HepG2 (cell line): ENCODE measurements around the gene BSG. TPM values are rescaled to one million over a fixed set of nuclear protein-coding genes. Genes with fewer than 3 reads are reported as not detected.

Experiments used
- CEBPG ChIP-seq: IDR thresholded peaks from 2 replicates; pipeline ENCODE4 v1.6.1; 2016
- EED ChIP-seq: sonication (generic); formaldehyde crosslinking; IDR thresholded peaks from 2 replicates; pipeline ENCODE4 v1.5.0; 2020; ENCODE audit warnings: mild to moderate bottlenecking, missing genetic modification reagents
- GATAD2A ChIP-seq: IDR thresholded peaks from 2 replicates; pipeline ENCODE4 v1.6.1; 2016
- JARID2 ChIP-seq: sonication (generic); formaldehyde crosslinking; IDR thresholded peaks from 2 replicates; pipeline ENCODE4 v1.8.1; 2023; ENCODE audit warnings: missing genetic modification reagents, inconsistent platforms; ENCODE audit not compliant: insufficient replicate concordance
- KLF11 ChIP-seq: IDR thresholded peaks from 2 replicates; pipeline ENCODE4 v1.6.1; 2016; ENCODE audit warnings: missing compliant biosample characterization
- MED13 ChIP-seq: sonication (generic); formaldehyde crosslinking; IDR thresholded peaks from 2 replicates; pipeline ENCODE4 v1.5.0; 2020; ENCODE audit warnings: missing genetic modification reagents
- NCOR1 ChIP-seq: fragments of 200-600 bp; sonication (generic); IDR thresholded peaks from 2 replicates; pipeline ENCODE4 v1.7.0; 2017; ENCODE audit warnings: antibody characterized with exemption, low read length, borderline replicate concordance
- NR2F6 ChIP-seq, 2 experiments: IDR thresholded peaks; 2 replicates each; pipeline ENCODE4 v1.6.1; 2016; ENCODE audit warnings: antibody characterized with exemption in 1 of 2, mild to moderate bottlenecking in 1 of 2
- PATZ1 ChIP-seq: sonication (generic); formaldehyde crosslinking; IDR thresholded peaks from 2 replicates; pipeline ENCODE4 v1.4.0; 2020; ENCODE audit warnings: missing genetic modification reagents
- PAXIP1 ChIP-seq: sonication (generic); formaldehyde crosslinking; conservative IDR thresholded peaks from 2 replicates; pipeline ENCODE4 v1.4.0; 2020; ENCODE audit warnings: mild to moderate bottlenecking, missing genetic modification reagents, moderate library complexity
- SNRNP70 ChIP-seq: fragments of 200-400 bp; formaldehyde crosslinking; IDR thresholded peaks from 2 replicates; pipeline ENCODE4 v1.6.1; 2017; ENCODE audit warnings: mild to moderate bottlenecking, low read depth, low read length, moderate library complexity
- SOX13 ChIP-seq, 3 experiments: fragments of 450-650 bp in 1 of 3; sonication (generic) in 1 of 3; formaldehyde crosslinking in 1 of 3; IDR thresholded peaks in 2 of 3; conservative IDR thresholded peaks in 1 of 3; 2 replicates each; pipeline versions ENCODE4 v1.5.0 to v1.6.1; 2016 to 2020; ENCODE audit warnings: antibody characterized with exemption in 1 of 3, mild to moderate bottlenecking in 1 of 3, missing compliant biosample characterization in 1 of 3, missing genetic modification reagents in 1 of 3, moderate library complexity in 1 of 3
- TAF15 ChIP-seq: fragments of 200-400 bp; formaldehyde crosslinking; IDR thresholded peaks from one replicate; pipeline ENCODE4 v1.6.1; 2018; ENCODE audit warnings: mild to moderate bottlenecking, low read depth, low read length; ENCODE audit not compliant: poor library complexity, severe bottlenecking
- U2AF2 ChIP-seq: fragments of 200-400 bp; formaldehyde crosslinking; IDR thresholded peaks from 2 replicates; pipeline ENCODE4 v1.6.1; 2017; ENCODE audit warnings: low read depth, mild to moderate bottlenecking, low read length
- ZFP37 ChIP-seq: sonication (generic); formaldehyde crosslinking; IDR thresholded peaks from 2 replicates; pipeline ENCODE4 v1.4.0; 2020; ENCODE audit warnings: missing genetic modification reagents, borderline replicate concordance
- ZNF232 ChIP-seq: sonication (generic); formaldehyde crosslinking; IDR thresholded peaks from 2 replicates; pipeline ENCODE4 v1.4.0; 2020; ENCODE audit warnings: missing genetic modification reagents, borderline replicate concordance
- ZNF256 ChIP-seq: sonication (generic); formaldehyde crosslinking; conservative IDR thresholded peaks from 2 replicates; pipeline ENCODE4 v1.4.0; 2020; ENCODE audit warnings: missing genetic modification reagents
- ZNF264 ChIP-seq: sonication (generic); formaldehyde crosslinking; IDR thresholded peaks from 2 replicates; pipeline ENCODE4 v1.4.0; 2020; ENCODE audit warnings: missing genetic modification reagents
- ZNF460 ChIP-seq: sonication (generic); formaldehyde crosslinking; IDR thresholded peaks from 2 replicates; pipeline ENCODE4 v1.5.1; 2020; ENCODE audit warnings: missing genetic modification reagents, mild to moderate bottlenecking, borderline replicate concordance
- ZNF510 ChIP-seq: sonication (generic); formaldehyde crosslinking; IDR thresholded peaks from 2 replicates; pipeline ENCODE4 v1.4.0; 2020; ENCODE audit warnings: low read depth, mild to moderate bottlenecking, missing genetic modification reagents
- ZNF572 ChIP-seq: sonication (generic); formaldehyde crosslinking; IDR thresholded peaks from 2 replicates; pipeline ENCODE4 v1.5.1; 2020; ENCODE audit warnings: mild to moderate bottlenecking, missing genetic modification reagents
- ZNF589 ChIP-seq: sonication (generic); formaldehyde crosslinking; conservative IDR thresholded peaks from 2 replicates; pipeline ENCODE4 v1.8.0; 2022; ENCODE audit warnings: mild to moderate bottlenecking, moderate library complexity, missing genetic modification reagents
- ZNF790 ChIP-seq: sonication (generic); formaldehyde crosslinking; IDR thresholded peaks from 2 replicates; pipeline ENCODE4 v1.8.0; 2022; ENCODE audit warnings: missing genetic modification reagents, mild to moderate bottlenecking, borderline replicate concordance
- ZZZ3 ChIP-seq: sonication (generic); formaldehyde crosslinking; IDR thresholded peaks from 2 replicates; pipeline ENCODE4 v1.4.0; 2020; ENCODE audit warnings: missing genetic modification reagents, mild to moderate bottlenecking, borderline replicate concordance
- polyA plus RNA-seq, 8 experiments: library from polyadenylated mRNA; depleted of rRNA in 3 of 8; stranded (reverse) in 7 of 8; unstranded in 1 of 8; fragments of >200 nt; fragmentation: Illumina TruSeq in 4 of 8; extraction: Trizol in 4 of 8; gene quantifications; 2 replicates each; pipeline versions ENCODE4 v1.2.1 to v1.2.3, GENCODE V29; 2011 to 2016; ENCODE audit warnings: low read depth in 4 of 8, missing spikeins in 1 of 8, mixed read lengths in 1 of 8; ENCODE audit not compliant: insufficient read depth in 1 of 8
- total RNA-seq, 5 experiments: library from RNA; depleted of rRNA; stranded (reverse); fragments of >200 nt; fragmentation: Illumina TruSeq; extraction: Trizol; gene quantifications; 2 replicates each; pipeline ENCODE4 v1.2.3, GENCODE V29; 2016; ENCODE audit warnings: low read depth in 1 of 5

Gene BSG
- total and polyA plus RNA-seq, 2 of the 13 experiments (the other 11 are each of a cell fraction or from before 2014, with no cell fraction given): 309 to 754 TPM

- TF ChIP-seq ZNF232 (CRISPR knock-in tag) (peak; percentile 3; the same call in 1 of the 2 replicates), PAXIP1 (peak; percentile 67), ZNF790 (CRISPR knock-in tag) (no peak), NCOR1 (peak; percentile 36; the same call in 1 of the 2 replicates), GATAD2A (CRISPR knock-in tag) (0 out of 2 replicates have a peak, but pooled peaks have one; percentile 53), EED (CRISPR knock-in tag) (peak; percentile 83; the same call in 1 of the 2 replicates), ZNF460 (CRISPR knock-in tag) (peak; percentile 99), NR2F6 (IDR thresholded peaks at IDR 0.05) (peak; percentile 54; the same call in 1 of the 2 replicates), NR2F6 (CRISPR knock-in tag; IDR thresholded peaks at IDR 0.05) (no peak), ZNF572 (CRISPR knock-in tag) (0 out of 2 replicates have a peak, but pooled peaks have one; percentile 50), KLF11 (CRISPR knock-in tag) (0 out of 2 replicates have a peak, but pooled peaks have one; percentile 28), MED13 (CRISPR knock-in tag) (0 out of 2 replicates have a peak, but pooled peaks have one; percentile 61), ZNF510 (0 out of 2 replicates have a peak, but pooled peaks have one; percentile 25), CEBPG (CRISPR knock-in tag) (no peak), JARID2 (no peak), SOX13 (IDR thresholded peaks at IDR 0.05) (no peak), SOX13 (CRISPR knock-in tag; conservative IDR thresholded peaks at IDR 0.05 in 1 of 2, IDR thresholded peaks at IDR 0.05 in 1 of 2) (peak in 1 of 2 experiments; percentile 13; a peak in 1 of 4 replicates), ZZZ3 (CRISPR knock-in tag) (no peak), ZNF256 (CRISPR knock-in tag) (0 out of 2 replicates have a peak, but pooled peaks have one; percentile 37), PATZ1 (CRISPR knock-in tag) (peak; percentile 91), ZNF589 (CRISPR knock-in tag) (no peak), ZNF264 (CRISPR knock-in tag) (peak; percentile 57; the same call in 1 of the 2 replicates), TAF15 (peak; percentile 72), U2AF2 (no peak), SNRNP70 (no peak), ZFP37 (CRISPR knock-in tag) (0 out of 2 replicates have a peak, but pooled peaks have one; percentile 30)
Observed at GRCh38 chr19:530134-531008, 42.0 kb upstream of the BSG start (continued).
